ENCODE data around the gene NRP2.

- TF ChIP-seq CTCF (IDR thresholded peaks at IDR 0.05) (no peak), POLR2A (IDR thresholded peaks at IDR 0.05) (no peak)
Measured at GRCh38 chr2:205767617-205768016, 85.3 kb downstream of the NRP2 start.
